IPS-NIHi11 (cell line): Measurements from ENCODE around the gene MYO5A.
"Not testable (repeated sequence)": the region's sequence is repeated elsewhere in the genome, so short reads cannot be mapped to it uniquely, and the experiment has no call there.

Experiments used
- DNase-seq: peaks from one replicate; pipeline ENCODE4 v3.0.0; 2012; ENCODE audit warnings: mixed read lengths, low spot score

The MYO5A gene

GRCh38 chr15:52540374-52541012, 11.8 kb upstream of the MYO5A start:
- no peak for DNase-seq

- no peak for DNase-seq
Observed at GRCh38 chr15:52537459-52537858, 8.8 kb upstream of the MYO5A start.

- no peak for DNase-seq
Observed at GRCh38 chr15:52532427-52532826, 3.7 kb upstream of the MYO5A start.

GRCh38 chr15:52529940-52530339, 1.3 kb upstream of the MYO5A start:
- no peak for DNase-seq

GRCh38 chr15:52529341-52529924, 753 bp upstream of the MYO5A start:
- no peak for DNase-seq

- DNase-seq: peak; percentile 30
Observed at GRCh38 chr15:52527911-52528563, 643 bp downstream of the MYO5A start.

GRCh38 chr15:52527196-52527910, 1.3 kb downstream of the MYO5A start:
- no peak for DNase-seq

GRCh38 chr15:52524223-52525136, 4.2 kb downstream of the MYO5A start:
- no peak for DNase-seq

GRCh38 chr15:52523647-52524046, 5.0 kb downstream of the MYO5A start:
- no peak for DNase-seq

GRCh38 chr15:52523192-52523591, 5.5 kb downstream of the MYO5A start:
- DNase-seq: no peak

- DNase-seq: no peak
Observed at GRCh38 chr15:52521682-52522081, 7.0 kb downstream of the MYO5A start.

- no peak for DNase-seq
Observed at GRCh38 chr15:52520421-52520820, 8.3 kb downstream of the MYO5A start.

GRCh38 chr15:52518487-52519371, 10.0 kb downstream of the MYO5A start:
- no peak for DNase-seq

- DNase-seq: no peak
Observed at GRCh38 chr15:52517014-52517413, 11.7 kb downstream of the MYO5A start.

GRCh38 chr15:52515343-52515742, 13.3 kb downstream of the MYO5A start:
- no peak for DNase-seq

- DNase-seq: no peak
Observed at GRCh38 chr15:52514482-52514881, 14.2 kb downstream of the MYO5A start.

- not testable (repeated sequence) for DNase-seq
Observed at GRCh38 chr15:52512869-52513268, 15.8 kb downstream of the MYO5A start.

- DNase-seq: no peak
Observed at GRCh38 chr15:52511084-52511483, 17.6 kb downstream of the MYO5A start.

- DNase-seq: no peak
Observed at GRCh38 chr15:52509500-52510245, 19.0 kb downstream of the MYO5A start.

GRCh38 chr15:52506549-52506948, 22.1 kb downstream of the MYO5A start:
- no peak for DNase-seq
